ENCODE results near the gene TPRG1L.

The TPRG1L gene

GRCh38 chr1:3627515-3628253, 2.9 kb downstream of the TPRG1L start:
- DNase-seq: no peak

DNA sequence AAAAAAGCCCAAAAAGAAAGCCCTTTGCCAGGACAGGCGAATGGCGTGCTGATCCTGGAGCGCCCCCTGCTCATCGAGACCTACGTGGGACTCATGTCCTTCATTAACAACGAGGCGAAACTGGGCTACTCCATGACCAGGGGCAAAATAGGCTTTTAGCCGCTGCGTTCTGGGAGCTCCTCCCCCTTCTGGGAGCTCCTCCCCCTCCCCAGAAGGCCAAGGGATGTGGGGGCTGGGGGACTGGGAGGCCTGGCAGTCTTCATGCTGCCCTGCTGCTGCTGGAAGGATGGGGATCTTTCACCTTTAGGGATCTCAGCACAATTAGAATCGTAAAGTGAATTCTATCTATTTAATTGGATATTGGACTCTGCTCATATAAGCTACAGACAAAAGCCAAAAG, 3.6 kb downstream of the TPRG1L start:
- no peak for DNase-seq

DNA sequence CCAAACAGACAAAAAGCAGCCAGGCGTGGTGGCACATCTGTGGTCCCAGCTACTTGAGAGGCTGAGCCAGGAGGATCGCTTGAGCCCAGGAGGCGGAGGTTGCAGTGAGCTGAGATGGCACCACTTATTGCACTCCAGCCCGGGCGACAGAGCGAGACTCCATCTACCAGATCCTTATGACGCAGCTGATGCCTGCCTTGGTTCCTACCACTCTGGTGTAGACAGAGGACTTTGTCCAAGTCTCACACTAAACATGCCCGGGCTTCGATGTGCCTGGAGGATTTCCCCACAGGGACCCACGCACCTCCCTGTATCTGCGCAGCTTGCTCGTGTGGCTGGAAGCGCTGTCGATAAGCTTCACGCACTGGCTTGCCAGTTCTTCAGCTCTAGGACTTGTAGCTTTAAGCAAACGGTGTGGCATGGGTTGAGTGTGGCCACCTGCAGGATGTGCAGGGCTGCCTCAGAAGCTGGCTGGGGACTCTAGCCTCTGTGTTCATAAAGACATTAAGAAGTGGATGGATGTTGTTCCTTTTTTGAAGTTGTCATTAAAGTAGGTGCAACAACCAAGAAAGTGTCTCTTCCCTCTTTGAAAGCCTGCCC, 4.8 kb downstream of the TPRG1L start:
- DNase-seq: no peak

DNA sequence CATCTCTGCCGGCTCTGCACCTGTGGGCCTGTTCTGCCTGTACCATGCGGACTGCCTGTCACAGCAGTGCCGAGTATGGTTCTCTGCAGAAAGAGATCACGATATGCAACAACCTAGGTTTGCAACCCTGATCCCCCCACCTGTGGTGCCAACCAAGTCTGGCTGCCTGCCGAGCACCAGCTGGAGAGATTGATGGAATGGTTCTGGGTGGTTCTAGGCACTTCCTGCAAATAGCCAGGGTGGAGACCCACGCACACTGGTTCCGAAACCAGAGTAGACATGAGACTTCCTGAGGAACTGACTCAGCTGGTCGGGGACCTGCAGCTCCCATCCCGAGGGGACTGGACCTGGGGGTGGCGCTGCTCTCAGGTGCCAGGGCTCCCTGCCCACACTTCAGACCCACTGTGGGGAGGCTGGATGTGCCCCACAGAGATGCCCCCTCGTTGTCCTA, 5.4 kb downstream of the TPRG1L start:
- DNase-seq: no peak

DNA sequence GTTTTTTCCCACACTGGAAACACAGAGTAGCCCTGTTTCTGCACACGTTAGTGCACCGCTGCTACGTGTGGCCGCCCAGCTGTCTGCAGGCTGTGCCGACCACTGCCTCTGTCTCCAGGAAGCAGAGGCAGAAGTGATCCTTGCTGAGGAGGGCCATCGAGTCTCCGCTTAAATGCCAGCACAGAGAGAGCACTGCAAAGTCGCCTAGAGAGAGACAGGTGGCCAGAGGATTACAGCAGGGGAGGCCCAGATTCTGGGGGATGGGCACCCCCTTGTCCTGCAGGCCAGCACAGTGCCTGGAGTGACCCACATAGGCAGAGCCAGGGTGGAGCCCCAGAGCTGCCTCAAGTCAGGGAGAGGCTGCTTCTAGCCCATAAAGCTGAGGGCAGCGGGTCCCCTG, 6.1 kb downstream of the TPRG1L start:
- DNase-seq: no peak

DNA sequence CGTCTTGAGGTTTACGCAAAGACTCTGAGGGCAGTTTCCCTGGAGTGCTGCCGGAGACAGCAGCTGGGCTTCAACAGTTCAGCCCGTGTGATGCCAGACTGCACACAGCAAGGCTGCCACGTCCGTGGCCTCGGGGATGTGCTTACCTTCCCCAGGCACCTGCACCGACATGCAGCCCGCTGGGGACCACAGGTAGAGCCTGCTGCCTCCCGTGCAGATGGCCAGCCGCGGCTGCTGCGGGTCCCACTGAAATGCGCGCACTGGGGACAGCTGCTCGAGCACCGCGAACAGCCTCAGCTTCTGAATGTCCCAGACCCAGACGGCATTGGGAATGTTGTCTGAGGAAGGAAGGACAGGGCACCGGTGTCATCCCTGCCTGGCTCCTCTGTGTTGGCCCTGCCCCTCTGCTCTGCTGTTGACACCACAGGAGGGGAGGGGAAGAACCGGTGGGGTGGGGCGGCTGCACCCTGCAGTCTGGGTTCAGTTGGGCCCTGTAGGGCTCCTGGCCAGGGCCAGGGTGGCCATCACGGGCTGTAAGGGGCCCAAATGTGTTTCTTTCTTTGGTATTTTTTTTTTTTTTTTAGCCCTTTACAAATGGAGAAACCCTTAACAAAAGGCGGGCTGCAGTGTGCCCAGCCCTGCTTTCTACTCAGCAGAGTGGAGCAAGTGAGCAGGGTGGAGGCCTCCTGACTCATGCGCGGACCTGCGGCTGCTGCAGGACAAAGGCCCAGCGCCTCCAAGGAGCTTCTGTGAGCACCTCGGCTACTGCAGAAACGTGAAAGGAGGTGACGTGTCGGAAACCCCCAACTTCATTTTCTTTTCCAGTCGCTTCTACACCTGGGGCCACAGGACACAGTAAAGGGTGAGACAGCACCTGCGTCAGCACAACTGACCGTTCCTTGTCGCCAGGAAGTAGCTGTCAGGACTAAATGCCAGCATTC, 6.8 kb downstream of the TPRG1L start:
- no peak for DNase-seq

- DNase-seq: no peak
These were observed 7.5 kb downstream of the TPRG1L start for GRCh38 chr1:3632298-3632697.

GRCh38 chr1:3632716-3633343, 8.0 kb downstream of the TPRG1L start:
- no peak for DNase-seq

GRCh38 chr1:3633344-3634058, 8.7 kb downstream of the TPRG1L start:
- DNase-seq: no peak

- no peak for DNase-seq
These were observed 9.4 kb downstream of the TPRG1L start for GRCh38 chr1:3634059-3634800.

- no peak for DNase-seq
These were observed 11.3 kb downstream of the TPRG1L start for GRCh38 chr1:3636080-3636479.

DNA sequence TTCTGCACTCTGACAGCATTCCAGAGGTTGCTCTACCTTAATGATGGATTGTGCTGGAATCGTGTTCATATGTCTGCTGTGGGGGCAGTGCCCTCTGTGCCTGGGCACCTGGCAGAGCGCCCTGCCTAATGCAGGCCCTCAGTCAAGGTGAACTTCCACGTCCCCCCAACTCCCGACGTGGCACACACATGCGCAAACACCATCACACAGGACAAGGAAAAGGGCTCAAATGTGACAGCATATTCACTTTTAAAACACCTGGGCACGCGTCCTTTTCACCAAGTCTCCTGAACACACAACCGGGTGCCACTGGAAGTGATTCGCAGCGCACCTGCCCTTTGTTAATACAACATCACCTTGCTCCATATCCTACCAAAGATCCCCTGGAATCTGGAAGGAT, 11.7 kb downstream of the TPRG1L start:
- DNase-seq: no peak

GRCh38 chr1:3638027-3638426, 13.2 kb downstream of the TPRG1L start:
- DNase-seq: no peak

DNA sequence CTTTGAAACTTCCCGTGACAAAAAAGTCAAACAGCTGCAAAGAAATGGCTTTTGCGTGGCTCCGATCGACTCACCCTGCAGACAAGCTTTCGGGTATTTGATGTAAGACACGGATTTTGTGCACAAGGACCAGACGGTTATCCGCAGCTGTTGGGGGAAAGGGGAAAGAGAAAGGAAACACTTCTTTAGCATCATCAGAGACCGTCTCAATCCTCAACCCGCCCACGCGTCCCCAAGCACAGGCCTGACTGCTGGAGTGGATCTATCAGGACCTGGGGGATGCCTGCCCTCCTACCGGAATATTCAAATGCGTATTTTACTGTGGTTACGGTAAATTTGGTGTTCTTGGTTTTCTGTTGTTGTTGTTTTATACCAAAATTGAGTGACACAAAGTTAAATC, 13.9 kb downstream of the TPRG1L start:
- no peak for DNase-seq

DNA sequence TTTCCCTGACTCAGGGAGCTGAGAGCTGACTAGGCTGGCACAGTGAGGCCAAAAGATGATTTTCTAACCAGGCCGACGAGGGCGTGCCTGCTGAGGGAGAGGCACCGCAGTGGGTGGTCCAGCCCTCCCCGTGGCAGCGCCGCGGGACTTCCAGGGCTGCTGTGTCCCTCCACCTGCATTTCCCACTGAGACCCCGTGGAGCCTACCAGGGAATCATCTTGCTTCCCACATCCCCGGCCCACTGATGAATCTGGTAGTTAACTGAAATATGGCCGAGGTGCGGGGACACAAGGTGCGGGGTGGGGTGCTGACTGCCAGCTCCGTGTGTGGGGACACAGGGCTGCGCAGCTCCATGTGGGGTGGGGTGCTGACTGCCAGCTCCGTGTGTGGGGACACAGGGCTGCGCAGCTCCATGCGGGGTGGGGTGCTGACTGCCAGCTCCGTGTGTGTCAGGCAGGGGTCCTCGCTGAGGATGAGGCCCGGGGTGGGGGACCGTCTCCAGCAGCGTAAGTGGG, 14.6 kb downstream of the TPRG1L start:
- DNase-seq: no peak

GRCh38 chr1:3640121-3640837, 15.5 kb downstream of the TPRG1L start:
- DNase-seq: no peak

DNA sequence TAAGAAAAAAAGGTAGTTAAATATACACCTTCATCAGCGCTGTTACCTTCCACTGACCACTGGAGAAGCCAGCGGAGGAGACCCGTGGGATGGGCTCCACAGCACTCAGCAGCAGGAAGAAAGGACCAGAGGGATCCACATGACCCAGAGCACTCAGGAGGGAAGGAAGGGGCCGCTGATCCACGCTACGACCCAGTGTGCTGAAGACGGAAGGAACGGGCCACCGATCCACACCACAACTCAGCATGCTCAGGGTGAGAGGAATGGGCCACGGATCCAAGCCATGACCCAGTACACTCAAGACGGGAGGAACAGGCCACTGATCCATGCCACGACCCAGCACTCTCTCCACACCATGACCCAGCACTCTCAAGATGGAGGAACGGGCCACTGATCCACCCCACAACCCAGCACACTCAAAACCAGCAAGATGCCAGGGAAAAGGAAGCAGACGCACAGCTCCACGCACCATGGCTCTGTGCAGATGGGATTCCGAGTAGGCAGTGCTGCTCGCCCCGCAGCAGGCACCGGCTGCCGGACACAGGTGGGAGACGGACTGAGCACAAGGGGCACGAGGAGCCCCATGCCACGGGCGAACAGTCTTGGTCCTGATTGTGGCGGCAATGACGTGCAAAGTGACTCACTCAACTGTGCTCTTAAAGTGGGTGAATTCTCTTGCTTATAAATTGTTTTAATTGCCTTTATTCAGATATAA, 16.4 kb downstream of the TPRG1L start:
- no peak for DNase-seq

DNA sequence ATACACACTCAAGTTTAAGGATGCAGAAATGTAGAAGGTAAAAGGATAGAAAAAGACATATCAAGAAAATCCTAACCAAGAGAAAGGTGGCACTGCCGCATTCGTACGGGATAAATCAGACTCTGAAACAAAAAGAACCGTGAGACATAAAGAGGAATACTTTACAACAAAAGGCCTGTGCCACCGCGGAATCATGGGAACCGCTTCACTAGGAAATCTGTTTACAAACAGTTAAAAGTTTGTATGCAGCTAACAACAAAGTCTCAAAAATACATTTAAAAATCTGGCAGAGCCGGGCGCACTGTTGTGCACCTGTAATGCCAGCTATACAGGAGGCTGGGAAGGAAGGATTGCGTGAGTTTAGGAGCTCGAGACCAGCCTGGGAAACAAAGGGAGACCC, 17.0 kb downstream of the TPRG1L start:
- no peak for DNase-seq

Data from amygdala (tissue), 56 donors.